HG02884 (cell line): ENCODE data around the gene SLC10A2.
A peak's percentile ranks its signal among the peaks of the same experiment; 100 is the strongest.

Source experiments
- ATAC-seq: cut with Tn5 transposase; IDR thresholded peaks from one replicate; pipeline ENCODE4 v1.9.1; 2021; ENCODE audit warnings: mild to moderate bottlenecking, moderate library complexity; ENCODE audit not compliant: unreplicated experiment

Gene SLC10A2

GRCh38 chr13:103055166-103055565 is 11.1 kb downstream of the SLC10A2 start:
- no peak for ATAC-seq

- ATAC-seq: no peak
These were observed 19.5 kb downstream of the SLC10A2 start for GRCh38 chr13:103046676-103047075.

- ATAC-seq: no peak
These were observed 22.2 kb downstream of the SLC10A2 start for GRCh38 chr13:103044056-103044455.

DNA sequence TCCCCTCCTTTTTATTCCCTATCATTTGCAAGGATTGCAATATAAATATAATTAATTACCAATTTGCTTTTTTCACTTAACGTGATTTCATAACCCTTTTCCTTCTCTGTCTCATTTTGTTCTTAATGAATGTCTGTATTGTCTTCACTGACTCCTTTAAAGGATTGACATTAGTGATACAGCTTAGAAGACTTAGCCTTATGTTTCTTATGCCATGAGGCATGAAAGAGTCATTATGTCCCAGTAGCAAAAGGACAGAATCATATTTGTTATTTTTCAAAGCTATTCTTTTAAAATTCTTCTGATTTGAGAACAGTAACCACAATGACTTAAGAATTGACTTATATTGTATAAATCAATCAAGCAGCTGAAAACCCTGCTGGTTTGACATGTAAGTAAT is 26.2 kb downstream of the SLC10A2 start:
- ATAC-seq: no peak

DNA sequence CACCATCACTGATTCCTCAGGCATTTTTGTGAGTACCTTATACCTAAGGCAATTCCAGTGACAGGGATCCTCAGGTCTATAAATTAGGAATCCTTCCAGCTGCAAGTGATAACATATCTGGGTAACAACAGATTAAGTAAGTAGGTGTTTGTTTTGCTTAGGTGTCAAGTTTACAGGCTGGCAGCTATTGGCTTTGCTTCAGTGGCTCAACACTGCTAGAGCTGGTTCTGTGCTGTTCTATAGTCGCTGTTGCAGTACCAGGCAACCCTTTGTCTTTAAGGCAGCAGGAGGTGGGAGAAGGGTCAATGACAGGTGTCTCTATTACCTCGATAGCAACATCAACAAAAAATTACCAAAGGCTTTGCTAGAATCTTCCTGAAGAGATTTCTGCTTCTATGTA is 27.0 kb downstream of the SLC10A2 start:
- no peak for ATAC-seq

DNA sequence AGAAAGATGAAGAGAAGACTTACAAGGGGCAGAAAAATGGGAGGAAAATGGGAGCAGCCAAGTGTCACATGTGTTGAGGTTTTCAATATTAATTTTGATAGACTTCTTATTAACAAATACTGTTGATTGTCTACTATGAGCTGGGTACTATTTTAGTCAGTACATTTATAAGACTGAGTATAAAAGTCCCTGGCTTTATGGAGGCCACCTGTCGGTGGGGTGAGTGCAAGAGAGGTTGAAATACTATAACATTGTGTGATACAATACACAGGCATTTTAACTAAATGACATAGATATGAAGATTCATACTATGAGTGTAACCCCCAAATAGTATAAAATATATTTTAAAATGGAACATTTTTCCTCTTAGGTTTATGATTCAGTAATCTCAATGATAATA is 29.9 kb downstream of the SLC10A2 start:
- no peak for ATAC-seq

DNA sequence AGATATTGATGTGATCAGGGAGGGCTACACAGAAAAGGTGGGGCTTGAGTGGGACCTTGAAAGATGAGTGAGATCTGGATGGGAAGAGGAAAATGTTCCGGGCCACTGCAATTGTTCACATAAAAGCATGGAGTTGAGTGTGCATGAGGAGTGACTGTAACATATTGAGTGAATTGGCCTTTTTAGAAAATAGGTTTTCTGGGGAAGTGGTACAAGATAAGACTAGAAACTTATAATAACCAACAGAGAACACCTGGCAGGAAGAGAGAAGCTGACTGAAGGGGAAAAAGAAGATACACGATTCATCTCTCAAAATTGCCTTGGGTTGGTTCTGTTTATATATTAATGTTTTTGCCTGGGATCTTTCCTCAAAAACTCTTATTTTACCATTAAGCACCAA is 32.2 kb downstream of the SLC10A2 start:
- peak; percentile 31 for ATAC-seq

DNA sequence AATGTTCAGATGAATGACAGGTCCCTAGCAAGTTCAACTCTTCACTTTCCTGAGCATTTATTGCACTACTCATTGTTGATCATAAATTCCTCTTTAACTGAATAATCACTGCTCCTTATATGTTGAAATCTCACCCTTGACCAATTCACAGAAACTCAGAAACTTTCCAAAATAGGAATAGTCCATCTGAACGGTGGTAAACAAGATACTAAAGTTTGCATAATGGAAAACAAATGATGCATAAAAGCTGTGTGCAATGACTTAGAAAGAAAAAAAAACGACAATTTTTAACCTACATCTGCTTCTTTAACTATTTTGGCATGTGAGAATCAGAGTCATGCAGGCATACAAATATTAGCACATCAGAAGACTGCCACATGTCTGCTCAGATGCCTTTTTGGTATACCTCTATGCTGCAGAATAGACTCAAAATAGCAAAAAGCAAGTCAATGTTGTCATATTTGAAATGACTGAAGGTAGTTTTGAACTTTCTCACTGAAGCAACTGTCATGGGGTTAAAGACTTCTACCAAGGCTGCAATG is 34.8 kb downstream of the SLC10A2 start:
- peak; percentile 92 for ATAC-seq

- no peak for ATAC-seq
These were observed 35.4 kb downstream of the SLC10A2 start for GRCh38 chr13:103030776-103031175.

DNA sequence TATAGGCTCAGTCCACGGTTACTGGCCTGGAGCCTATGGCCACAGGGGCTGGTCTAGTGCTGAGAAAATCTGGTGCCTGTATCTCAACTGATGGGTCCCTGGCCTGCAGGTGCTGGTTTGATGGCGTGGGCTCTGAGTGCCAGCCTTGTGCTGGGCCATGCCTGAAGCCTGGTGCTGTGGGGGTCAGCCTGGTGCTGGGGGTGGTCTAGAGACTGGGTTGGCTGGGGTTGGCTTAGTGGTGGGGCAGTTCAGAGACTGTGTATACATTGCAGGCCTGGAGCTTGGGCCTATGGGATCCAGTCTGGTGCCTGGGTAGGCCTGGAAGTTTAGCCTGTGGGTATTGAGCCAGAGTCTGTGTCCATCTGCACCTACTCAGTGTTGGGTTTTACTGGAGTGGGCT is 36.4 kb downstream of the SLC10A2 start:
- ATAC-seq: no peak

DNA sequence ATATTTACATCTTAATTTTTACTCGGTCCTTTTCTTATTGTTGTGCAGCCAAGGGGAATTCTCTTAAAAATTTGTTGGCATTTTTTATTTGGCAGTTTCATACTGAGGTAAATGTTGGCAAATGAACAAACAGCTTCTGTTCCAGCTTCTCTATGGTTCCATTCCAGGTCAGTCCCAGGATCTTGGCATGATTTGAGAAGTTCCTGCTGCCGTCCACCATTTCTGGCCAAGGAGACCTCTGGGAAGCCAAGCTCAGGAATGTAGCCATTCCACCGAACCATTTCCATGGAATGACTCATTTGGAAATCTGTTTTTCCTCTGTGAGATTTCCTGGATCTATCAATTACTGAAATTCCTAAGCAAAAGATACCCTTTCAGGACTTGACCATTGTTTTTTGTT is 43.9 kb downstream of the SLC10A2 start:
- no peak for ATAC-seq

DNA sequence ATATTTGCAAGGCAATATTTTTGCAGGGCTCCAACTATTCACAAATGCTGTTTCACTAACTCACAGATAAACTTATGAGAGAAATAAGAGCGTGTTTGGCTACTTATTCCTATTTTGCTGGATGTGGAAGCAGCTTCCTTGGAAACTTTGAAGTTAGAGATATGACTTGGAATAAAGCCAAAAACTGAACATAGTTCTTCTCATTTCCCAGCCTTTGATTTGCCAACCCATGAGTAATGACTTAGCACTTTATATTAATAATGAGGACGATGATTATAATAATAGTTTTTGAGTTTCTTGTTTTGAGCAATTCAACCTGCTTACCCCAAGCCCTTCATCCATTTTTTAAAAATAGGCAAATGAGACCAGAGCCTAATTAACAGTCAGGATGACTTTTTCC is 47.7 kb downstream of the SLC10A2 start:
- ATAC-seq: no peak

- ATAC-seq: no peak
These were observed 53.6 kb downstream of the SLC10A2 start for GRCh38 chr13:103012646-103013045.

DNA sequence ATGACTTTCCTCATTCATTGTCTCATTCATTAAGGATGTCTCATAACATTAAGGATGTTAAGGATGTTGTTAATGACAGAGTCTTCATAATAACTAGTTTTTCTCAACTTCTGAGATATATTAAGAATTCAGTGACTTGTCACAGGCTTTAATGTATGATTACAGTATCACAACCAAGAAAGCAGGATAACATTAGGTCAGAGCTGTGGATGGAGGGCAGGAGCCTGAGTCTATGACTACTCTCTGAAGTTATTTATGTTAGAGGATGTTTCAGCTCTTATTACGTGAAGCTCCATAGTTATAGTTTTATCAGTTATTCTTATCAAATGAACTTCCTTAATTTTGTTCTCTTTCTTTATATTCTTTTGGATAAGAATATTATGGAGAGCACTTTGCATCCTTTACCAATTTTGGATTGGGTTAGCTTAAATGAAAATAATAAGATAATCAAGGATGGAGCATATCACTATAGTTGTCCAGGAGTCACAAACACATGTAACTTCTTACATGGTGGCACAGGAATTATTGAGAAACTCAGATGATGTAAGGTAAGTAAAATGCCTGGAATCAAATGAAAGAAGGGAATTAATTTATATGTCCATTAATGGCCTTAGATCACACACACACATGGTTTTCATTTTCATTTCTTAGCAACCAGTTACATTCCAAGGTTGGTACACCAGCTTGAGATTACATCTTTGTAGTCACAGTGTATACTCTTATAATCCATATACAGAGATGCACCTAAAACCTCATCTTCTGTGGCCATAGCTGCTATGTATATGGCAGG is 57.0 kb downstream of the SLC10A2 start:
- ATAC-seq: no peak

DNA sequence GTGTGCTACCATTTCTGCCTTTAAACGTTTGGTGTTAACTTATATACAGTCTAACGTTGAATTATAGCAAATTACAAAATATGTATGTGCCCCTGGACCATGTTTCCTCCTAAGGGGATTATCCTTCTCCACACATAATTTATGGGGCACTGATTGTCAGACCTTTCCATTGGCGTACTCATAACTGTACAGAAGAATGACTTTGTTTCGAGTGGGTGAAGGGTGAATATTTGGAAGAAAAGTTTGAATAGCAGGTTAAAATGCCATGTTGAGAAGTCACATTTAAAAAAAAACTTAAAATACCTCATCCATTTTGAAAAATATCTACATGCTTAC is 58.8 kb downstream of the SLC10A2 start:
- ATAC-seq: peak; percentile 51

DNA sequence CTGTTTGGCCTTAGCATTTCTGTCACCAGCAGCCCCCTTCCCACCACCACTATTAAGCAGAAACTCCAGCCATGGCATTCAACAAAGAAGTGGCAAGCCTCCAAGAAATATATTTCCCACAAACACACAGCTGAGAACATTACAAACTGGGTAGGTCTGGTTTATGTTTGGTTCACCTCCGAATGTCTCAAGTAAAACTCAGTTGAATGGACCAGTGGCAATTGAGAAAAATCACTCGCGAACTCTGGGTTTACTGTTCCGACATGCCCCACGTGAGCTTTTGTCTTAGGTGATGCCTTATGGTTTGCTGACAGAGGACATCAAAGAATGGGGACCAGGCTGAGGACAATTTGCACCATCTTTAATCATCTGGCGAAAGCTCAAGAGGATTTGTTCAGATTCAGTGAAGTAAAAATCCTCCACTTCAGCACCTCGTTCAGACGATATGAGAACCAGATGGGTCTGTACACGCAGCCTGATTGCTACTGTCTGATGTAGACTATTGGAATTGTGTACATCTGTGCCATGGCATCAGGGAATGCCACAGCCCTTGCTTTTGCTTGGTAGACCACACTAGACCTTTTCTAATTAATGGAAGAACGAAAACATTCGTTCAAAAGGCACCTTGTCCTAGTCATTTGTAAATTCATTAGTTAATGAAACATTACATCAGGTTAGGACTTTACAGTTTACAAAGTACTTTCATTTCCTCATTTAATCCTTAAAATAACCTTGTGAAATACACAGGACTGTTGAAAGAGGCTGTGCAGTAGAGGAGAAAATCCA is 59.4 kb downstream of the SLC10A2 start:
- peak; percentile 87 for ATAC-seq

GRCh38 chr13:103004661-103005345 is 61.4 kb downstream of the SLC10A2 start:
- no peak for ATAC-seq

DNA sequence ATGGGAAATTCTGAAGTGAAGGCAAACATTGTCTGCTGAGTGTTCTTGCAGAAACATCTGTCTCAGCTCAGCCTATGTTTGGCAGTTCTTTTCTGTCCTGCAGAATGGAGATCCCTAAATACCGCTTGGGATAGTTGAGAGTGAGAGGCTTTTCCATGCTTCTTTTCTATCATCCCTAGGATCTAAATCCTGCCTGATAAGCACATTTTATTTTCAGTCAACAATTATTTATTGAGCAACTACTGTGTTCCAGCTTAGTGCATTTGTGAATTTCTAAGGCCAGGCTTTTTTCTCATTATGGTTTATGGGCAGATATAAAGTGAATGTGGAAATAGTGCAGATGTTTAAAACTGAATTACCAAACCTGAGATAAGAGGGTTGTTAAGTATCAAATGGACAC is 62.6 kb downstream of the SLC10A2 start:
- ATAC-seq: no peak

DNA sequence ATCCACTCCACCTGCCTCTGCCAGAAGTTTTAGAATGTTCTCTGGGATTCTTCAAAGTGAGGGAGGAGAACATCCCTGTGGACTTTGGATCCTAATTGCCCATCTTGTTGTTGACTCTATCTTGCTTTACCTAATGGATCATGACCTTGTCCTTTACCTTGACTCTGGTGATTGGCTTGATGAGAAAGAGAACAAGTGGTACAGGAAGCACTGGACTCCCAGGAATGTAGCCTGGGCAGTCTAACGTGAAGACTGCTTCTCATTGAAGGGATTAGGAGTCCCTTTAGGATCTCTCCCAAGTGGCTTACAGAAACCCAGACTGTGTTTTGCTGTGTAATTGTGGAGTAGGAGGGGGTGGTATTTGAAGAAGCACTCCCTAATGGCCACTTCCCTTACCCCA is 63.9 kb downstream of the SLC10A2 start:
- ATAC-seq: no peak

DNA sequence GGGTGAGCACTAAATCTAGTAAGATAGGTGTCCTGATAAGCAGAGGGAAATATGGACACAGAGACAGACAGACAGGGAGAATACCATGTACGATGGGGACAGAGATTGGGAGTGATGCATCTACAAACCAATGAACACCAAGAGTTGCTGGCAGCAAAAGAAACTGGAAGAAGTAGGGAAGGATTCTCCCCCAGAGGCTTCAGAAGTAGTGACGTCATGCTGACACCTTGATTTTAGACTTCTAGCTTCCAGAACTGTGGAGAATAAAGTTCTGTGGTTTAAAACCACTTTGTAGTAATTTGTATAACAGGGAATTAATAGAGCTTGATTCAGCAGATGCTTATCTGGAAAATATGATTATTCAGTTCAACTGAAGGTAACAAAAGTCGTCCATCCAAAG is 66.1 kb downstream of the SLC10A2 start:
- no peak for ATAC-seq

DNA sequence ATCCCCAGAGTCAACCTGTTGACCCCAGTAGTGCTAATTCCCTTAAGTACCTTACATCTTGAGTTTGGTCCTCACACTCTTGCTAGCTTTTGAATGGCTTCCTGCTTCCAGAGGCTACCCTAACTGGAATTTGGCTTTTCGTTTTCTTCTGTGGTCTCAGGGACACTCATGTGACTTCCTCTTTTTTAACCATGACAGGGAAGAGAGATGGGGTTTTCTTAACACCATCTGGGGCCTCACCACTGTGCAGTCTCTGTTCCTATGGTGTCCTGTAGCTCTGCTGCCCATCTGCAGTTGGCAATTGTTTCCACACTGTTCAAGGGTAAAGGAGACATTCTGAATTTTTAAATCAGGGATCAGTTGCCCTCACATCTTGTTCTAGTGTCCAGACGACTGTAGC is 66.7 kb downstream of the SLC10A2 start:
- peak; percentile 61 for ATAC-seq
